Left hindlimb (tissue), 1 donor: Measurements from ENCODE around the gene PNRC1.
"Not testable (repeated sequence)": the region's sequence is repeated elsewhere in the genome, so short reads cannot be mapped to it uniquely, and the experiment has no call there.

Experiments used
- DNase-seq: peaks from one replicate; pipeline ENCODE4 v3.0.0-alpha.2; 2018

The PNRC1 gene

GRCh38 chr6:89116702-89117101 lies 36.2 kb downstream of the PNRC1 start:
- DNase-seq, result no peak

GRCh38 chr6:89117211-89118108 lies 36.9 kb downstream of the PNRC1 start, which contains the start of gene SRSF12:
Gene SRSF12 (minus strand): TSS chr6:89118071. CDS start chr6:89117887, 184 bp downstream.
- DNase-seq, result peak; percentile 60

- DNase-seq, result no peak
Measured at GRCh38 chr6:89118931-89119330, 38.4 kb downstream of the PNRC1 start.

- DNase-seq, result no peak
Measured at GRCh38 chr6:89120371-89120770, 39.8 kb downstream of the PNRC1 start.

GRCh38 chr6:89121934-89122333 lies 41.4 kb downstream of the PNRC1 start:
- DNase-seq, result no peak

- no peak for DNase-seq
Measured at GRCh38 chr6:89122625-89123024, 42.1 kb downstream of the PNRC1 start.

- not testable (repeated sequence) for DNase-seq
Measured at GRCh38 chr6:89128256-89128671, 47.7 kb downstream of the PNRC1 start.

- DNase-seq, result no peak
Measured at GRCh38 chr6:89131599-89131998, 51.0 kb downstream of the PNRC1 start.

- DNase-seq, result no peak
Measured at GRCh38 chr6:89132057-89132456, 51.5 kb downstream of the PNRC1 start.

GRCh38 chr6:89133981-89134380 lies 53.4 kb downstream of the PNRC1 start:
- no peak for DNase-seq

GRCh38 chr6:89134723-89135122 lies 54.2 kb downstream of the PNRC1 start:
- no peak for DNase-seq
